ENCODE measurements around the gene P2RX3. TPM values are rescaled to one million over a fixed set of nuclear protein-coding genes. Genes with fewer than 3 reads are reported as not detected.

P2RX3 gene
- total RNA-seq, 4 donors from 2014 or later = not detected

DNA sequence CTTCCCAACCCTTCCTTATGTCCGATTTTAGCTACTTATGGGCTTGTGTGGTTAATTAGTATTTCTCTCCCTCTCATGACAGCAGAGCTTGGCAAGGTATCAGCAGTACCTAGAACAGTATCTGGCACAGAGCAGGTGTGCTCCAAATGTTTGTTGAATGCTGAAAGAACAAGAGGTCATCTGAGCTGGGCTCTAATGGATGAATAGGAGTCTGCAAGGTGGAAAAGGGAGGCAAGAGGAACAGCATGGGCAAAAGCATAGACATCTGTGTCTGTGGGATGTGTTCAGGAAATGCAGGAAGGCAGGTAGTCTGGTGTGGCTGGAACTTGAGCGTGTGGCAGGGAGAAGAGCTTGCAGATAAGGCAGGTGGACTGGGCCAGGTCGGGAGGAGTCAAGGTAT, 23.8 kb downstream of the P2RX3 start:
- 80 to 85% methylated on average over 3 of the region's 3 CpGs for WGBS, 2 donors
- intact Hi-C loops (cut with DNase I; ENCODE audit: low total_unique reads) = no loop called here
- TF ChIP-seq, protein P1, sequence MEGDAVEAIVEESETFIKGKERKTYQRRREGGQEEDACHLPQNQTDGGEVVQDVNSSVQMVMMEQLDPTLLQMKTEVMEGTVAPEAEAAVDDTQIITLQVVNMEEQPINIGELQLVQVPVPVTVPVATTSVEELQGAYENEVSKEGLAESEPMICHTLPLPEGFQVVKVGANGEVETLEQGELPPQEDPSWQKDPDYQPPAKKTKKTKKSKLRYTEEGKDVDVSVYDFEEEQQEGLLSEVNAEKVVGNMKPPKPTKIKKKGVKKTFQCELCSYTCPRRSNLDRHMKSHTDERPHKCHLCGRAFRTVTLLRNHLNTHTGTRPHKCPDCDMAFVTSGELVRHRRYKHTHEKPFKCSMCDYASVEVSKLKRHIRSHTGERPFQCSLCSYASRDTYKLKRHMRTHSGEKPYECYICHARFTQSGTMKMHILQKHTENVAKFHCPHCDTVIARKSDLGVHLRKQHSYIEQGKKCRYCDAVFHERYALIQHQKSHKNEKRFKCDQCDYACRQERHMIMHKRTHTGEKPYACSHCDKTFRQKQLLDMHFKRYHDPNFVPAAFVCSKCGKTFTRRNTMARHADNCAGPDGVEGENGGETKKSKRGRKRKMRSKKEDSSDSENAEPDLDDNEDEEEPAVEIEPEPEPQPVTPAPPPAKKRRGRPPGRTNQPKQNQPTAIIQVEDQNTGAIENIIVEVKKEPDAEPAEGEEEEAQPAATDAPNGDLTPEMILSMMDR (IDR thresholded peaks at IDR 0.05) = no peak
- TF ChIP-seq POLR2A (IDR thresholded peaks at IDR 0.05) = no peak
- DNase-seq (ENCODE audit: low spot score in 2 of 2) = no peak
- no peak overlapping the region for H3K4me3 ChIP-seq (ENCODE audit: low read depth, poor library complexity, severe bottlenecking)

DNA sequence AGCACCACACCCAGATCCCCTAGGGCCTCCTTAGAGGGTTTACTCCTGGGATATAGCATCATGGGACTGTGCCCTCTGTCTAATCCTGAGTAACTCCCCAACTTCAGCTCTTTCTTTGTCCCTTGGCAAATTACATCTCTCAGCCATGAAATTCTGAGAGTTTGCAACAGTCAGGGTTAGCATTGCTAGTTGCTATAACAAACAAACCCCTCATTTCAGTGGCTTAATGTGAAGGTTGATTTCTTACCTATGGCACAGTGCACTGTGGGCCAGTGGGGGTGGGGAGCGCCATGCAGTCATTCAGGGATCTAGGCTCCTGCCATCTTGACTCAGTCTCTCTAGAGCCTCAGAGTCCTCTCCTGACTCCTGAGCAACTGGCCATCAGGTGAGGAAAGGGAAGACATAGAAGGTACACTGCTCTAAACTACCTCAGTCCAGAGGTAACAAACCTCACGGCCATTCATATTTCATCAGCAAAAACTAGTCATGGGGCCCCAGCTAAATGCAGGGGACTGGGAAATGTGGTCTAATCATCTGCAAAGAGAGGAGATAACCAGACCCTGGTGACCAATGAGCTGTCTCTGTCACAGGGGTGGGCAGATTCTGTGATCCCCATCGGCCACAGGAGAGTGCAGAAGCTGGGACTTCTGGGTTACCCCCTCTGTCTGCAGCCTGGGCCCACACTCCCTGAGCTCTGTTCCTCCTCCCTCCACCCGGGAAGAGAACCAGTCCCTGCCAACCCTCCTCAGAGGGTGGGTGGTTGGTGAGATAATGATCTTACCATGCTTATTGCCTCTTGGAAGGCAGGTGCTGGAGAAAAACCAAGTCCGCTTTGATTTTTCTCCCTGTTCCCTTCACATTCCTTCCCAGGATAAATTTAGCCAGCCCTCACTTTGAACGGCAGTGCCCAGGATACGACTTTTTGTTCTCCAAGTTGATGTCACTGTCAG, 25.3 kb downstream of the P2RX3 start:
- intact Hi-C loops (cut with DNase I; ENCODE audit: low total_unique reads) = no loop called here
- 51 to 54% methylated on average over 7 of the region's 7 CpGs for WGBS, 2 donors
- DNase-seq (ENCODE audit: low spot score in 2 of 2) = no peak
- H3K4me3 ChIP-seq (ENCODE audit: low read depth, poor library complexity, severe bottlenecking) = no peak overlapping the region
- TF ChIP-seq POLR2A (IDR thresholded peaks at IDR 0.05) = no peak
- TF ChIP-seq, protein P1 (IDR thresholded peaks at IDR 0.05) = no peak

- intact Hi-C loops (cut with DNase I; ENCODE audit: low total_unique reads) = no loop called here
- 76 to 86% methylated on average over 9 of the region's 9 CpGs for WGBS, 2 donors
Observed at GRCh38 chr11:57364851-57365660, 26.9 kb downstream of the P2RX3 start.

GRCh38 chr11:57368106-57368844, 30.1 kb downstream of the P2RX3 start:
- TF ChIP-seq, protein P1 (IDR thresholded peaks at IDR 0.05) = no peak
- no peak for TF ChIP-seq POLR2A (IDR thresholded peaks at IDR 0.05)
- DNase-seq (ENCODE audit: low spot score in 2 of 2) = no peak
- intact Hi-C loops (cut with DNase I; ENCODE audit: low total_unique reads) = no loop called here
- WGBS, 2 donors = 44 to 59% methylated on average over 19 of the region's 19 CpGs
- H3K4me3 ChIP-seq (ENCODE audit: low read depth, poor library complexity, severe bottlenecking) = no peak overlapping the region

More at GRCh38 chr11:57364851-57365660, 26.9 kb downstream of the P2RX3 start:
- TF ChIP-seq POLR2A (IDR thresholded peaks at IDR 0.05) = no peak
- TF ChIP-seq, protein P1 (IDR thresholded peaks at IDR 0.05) = no peak
- H3K4me3 ChIP-seq (ENCODE audit: low read depth, poor library complexity, severe bottlenecking) = no peak overlapping the region
- DNase-seq (ENCODE audit: low spot score in 2 of 2) = no peak

DNA sequence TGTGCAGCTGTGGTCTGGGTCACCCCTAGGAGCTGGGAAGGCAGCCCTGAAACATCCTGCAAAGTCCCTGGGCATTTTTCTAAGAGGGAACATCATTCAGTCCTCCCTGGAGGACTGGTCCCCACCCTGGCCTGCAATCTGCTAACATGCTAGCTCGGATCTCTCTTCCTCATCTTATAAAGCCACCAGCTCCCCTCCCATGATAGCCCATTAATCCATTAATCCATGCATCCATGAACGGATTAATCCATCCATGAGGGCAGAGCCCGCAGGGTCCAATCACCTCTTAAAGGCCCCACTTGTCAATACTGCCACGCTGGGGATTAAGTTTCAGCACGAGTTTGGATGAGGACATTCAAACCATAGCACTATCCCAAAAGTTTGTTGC, 30.7 kb downstream of the P2RX3 start:
- no peak overlapping the region for H3K4me3 ChIP-seq (ENCODE audit: low read depth, poor library complexity, severe bottlenecking)
- intact Hi-C loops (cut with DNase I; ENCODE audit: low total_unique reads) = no loop called here
- TF ChIP-seq, protein P1 (IDR thresholded peaks at IDR 0.05) = no peak
- no peak for TF ChIP-seq POLR2A (IDR thresholded peaks at IDR 0.05)
- no peak for DNase-seq (ENCODE audit: low spot score in 2 of 2)
- WGBS, 2 donors = 73 to 74% methylated on average over 5 of the region's 5 CpGs
